GM04503 (cell line): ENCODE measurements around the gene OXCT1.
"Not testable (repeated sequence)": the region's sequence is repeated elsewhere in the genome, so short reads cannot be mapped to it uniquely, and the experiment has no call there.

Source experiments
- DNase-seq: peaks from one replicate; pipeline ENCODE4 v3.0.0-alpha.2; 2012; ENCODE audit warnings: low read depth

The OXCT1 gene

DNA sequence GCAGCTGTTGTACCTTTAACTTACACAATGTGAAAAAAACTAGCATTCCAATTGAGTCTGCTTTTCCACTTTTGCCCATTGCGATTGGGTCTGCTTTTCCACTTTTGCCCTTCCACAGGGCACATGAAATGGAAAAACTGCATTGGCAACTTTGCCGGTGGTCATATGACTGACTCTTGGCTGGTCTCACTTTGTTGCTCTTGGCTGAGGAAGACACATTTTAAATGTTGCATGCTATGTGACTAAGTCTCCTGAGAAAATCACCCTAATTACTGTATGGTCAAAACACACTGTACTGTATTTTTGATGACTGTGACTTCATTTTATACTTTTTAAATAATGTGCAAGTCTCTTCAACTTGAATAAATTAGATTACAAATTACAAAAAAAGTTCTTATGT is 1.6 kb upstream of the OXCT1 start:
- peak; percentile 34 for DNase-seq

DNA sequence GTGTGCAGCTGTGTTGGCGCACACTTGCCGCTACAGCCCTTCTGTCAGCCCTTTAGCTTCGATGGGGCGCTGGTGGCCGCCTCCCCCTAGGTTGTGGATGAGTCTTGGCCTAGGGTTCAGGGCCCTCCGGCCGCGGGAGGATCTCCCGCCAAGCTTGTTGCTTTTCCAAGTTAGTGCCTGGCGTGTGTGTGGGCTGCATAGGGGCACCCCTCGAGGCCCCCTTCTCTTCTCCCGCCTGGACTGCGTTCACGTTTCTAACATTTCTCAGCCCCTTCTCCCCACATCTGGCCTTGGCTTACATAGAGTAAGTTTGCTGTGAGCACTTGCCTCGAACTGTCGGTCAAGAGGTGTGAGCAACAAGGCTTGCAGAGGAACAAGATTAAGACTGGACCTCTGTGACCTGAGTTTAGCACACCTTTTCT is 413 bp upstream of the OXCT1 start:
- DNase-seq: no peak

DNA sequence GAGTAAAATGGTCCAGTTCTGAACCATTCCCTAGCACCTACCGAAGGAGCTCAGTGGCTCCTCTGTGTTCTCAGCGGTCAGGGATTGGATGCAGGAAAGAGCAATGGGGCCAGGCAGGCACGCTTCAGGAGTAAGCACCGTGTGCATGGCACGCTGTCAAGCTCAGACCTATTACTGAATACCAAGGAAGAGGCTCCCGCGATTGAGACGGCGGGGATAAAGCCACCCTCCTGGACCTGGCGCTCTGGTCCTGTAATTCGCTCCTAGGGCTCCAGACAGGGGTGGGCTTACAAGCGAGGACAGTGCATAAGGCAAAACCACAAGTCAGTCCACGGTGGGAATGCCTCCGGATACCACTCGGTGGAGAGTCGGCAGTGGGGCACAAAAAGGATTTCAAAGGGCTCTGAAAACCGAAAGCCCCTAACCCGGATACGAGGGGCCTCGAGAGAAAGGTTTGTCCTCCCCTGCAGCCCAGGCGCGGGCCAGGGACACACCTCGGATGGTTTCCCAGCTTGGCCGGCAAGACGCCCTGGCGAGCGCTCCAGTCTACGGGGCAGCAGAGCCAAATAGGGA is 988 bp downstream of the OXCT1 start:
- no peak for DNase-seq

DNA sequence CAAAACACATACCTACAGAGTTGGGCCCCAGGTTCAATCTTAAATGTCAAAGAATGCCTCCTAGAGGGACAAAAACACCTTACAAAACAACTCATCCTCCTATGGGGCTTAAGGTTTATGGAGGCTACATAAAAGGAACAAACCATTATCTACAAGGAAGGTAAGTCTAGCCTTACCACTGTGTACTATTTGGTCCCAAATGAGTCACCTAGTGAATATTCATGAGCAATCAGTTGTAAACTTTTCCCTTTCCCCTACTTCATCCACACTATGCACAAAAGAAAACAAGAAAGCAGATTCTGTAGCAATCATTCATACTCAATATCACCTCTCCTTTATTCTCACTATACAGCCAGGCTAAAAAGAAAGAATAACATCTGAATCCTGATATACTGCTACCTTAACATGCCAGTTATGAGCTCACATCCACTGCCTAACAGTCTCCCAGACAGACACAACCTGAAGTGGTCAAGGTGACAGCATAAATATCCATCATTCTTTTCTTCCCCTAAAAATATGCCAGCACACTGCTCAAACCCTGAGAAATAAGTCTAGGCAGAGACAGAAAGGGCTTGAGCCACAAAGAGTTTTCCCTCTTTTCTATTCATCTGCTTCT is 6.2 kb downstream of the OXCT1 start:
- no peak for DNase-seq

DNA sequence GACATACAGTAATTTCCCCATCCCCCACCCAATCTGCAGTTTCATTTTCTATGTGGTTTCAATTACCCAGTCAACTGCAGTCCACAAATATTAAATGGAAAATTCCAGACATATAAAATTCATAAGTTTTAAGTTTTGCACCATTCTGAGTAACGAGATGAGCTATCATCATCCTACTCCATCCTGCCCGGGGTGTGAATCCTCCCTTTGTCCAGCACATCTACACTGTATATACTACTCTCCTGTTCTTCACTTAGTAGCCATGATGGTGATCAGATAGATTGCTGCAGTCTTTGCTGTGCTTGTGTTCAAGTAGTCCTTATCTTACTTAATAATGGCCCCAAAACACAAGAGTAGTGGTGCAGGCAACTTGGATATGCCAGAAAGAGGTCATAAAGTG is 11.3 kb downstream of the OXCT1 start:
- DNase-seq: no peak

DNA sequence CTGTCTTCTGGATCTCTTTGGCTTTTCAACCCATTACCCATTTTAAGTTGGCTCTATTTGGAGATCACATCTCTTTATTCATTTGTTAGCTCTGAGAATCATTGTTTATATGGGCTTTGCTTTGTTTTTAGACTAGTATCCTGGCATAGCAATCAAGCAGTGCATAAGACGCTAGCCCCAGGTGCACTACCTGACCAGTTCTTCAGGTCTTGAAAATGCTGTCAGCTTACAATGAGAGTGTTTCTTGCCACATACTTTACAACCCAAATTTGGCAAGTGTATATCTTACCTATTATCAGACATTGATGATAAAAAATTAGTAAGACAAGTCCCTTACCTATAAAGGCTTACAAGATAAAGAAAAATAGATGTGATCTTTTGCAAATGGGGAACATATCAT is 12.2 kb downstream of the OXCT1 start:
- no peak for DNase-seq

DNA sequence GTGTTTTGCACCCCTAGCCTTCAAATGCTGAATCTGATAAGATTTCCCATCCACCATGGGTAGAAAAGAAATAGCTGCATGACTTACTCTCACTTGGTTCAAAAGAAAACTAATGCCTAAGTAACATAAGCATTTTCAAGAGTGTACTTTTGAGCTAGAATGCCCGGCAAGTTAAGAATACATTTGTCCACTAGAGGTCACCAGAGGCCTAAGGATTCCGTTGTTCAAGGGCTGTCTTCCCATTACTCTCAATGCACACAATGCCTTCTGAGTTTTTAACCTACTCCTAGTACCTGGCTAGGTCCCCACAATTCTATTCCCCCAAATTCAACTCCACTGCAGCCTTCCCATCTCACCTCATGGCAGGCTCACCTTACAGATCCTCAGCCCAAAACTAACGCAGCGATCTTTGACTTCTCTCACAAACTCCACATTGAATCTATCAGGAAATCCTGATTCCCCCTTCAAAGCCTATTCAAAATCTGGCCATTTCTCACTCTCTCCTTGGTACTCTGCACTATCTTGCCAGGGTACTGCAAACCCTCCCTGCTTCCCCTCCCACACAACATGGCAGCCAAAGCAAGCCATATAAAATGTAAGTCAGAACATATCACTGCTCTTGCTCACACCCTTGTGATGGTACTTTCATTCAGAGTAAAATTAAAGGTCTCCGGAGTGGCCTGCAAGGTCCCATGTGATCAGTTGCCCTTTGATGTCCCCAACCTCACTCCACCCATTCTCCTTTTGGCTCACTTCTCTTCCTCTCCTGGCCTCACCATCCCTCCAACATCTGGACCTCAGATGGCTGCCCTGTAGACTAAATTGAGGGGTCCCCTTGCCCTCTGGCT is 13.4 kb downstream of the OXCT1 start:
- no peak for DNase-seq

DNA sequence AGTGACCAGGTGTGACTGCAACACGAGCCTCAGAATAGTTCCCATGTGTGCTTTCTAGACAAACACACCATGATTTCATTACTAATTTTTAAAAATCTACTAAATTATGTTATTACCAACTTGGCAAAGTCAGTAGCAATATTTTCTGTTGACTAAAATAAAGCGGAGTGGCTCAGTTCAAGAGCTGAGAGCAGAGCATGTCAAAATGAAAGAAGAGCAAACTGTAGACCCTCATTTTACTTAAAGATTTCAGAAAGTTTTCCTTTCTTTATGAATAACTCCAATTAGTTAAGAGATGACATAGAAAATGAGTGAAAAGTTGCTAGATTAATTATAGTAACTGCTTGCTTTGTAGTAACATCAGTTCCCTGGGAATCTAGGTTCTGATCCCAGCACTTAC is 17.9 kb downstream of the OXCT1 start:
- no peak for DNase-seq

DNA sequence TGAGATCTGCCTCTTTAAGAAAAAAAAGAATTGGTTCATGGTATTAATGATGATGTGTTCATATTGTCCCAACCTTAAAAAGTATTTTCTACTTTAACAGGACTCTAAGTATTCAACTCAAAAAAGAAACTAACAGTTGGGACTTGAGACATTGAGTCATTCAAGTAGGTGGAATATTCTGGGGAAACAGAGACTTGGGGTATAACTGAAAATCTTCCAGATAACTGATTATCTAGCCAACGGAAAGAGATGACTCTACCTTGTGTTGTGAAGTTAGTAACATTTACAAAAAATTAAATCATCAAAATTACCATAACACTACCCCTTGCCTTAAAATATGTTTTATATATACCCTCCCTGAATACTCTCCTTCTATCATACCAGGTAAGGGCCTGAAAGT is 19.1 kb downstream of the OXCT1 start:
- no peak for DNase-seq

DNA sequence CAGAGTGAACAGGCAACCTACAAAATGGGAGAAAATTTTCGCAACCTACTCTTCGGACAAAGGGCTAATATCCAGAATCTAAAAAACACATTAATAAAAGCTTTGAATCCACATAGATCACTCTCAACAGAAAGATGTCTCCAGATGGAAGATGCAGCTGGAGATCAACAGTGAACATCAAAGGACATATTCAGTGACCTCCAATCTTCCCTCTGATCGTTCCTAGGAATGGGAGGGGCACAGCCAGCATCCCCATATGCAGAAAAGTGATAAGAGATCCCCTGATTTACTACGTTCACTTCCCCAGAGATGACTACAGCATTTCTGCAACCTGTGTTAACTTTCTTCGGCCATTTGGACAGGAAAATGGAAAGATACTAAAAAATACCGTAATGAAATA is 21.2 kb downstream of the OXCT1 start:
- DNase-seq: no peak

DNA sequence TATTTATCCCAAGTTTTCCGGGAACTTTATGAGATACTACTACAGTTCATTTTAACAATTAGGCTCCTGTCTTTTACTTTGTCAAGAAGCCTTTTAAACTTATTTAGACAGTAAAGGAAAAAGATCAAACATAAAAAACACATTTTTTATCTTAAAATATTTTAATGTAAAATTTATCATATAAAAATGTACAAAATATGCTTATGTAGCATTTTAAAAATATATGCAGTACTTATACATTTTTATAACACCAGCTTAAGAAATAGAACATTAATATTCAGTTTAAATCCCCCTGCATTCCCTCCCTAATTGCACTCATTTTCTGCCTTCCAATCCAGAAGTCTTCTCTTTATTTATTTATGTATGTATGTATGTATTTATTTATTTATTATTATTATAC is 24.5 kb downstream of the OXCT1 start:
- DNase-seq: not testable (repeated sequence)

DNA sequence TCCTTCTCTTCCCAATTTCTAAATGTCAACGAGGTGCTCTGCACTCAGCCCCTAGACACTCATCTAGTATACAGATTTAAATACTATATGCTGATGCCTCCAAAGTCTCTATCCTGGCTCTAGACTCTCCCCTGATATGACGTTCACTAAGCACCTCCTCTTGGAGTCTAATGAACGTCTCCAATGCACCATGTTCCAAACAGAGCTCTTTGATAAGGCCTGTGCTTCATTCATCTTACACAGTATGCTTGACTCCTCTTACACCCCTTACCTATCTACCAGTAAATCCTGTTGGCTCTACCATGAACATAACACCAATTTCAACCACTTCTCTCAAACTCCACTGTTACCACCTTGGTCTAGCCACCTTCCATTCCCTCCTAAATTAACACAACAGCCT is 25.7 kb downstream of the OXCT1 start:
- no peak for DNase-seq

DNA sequence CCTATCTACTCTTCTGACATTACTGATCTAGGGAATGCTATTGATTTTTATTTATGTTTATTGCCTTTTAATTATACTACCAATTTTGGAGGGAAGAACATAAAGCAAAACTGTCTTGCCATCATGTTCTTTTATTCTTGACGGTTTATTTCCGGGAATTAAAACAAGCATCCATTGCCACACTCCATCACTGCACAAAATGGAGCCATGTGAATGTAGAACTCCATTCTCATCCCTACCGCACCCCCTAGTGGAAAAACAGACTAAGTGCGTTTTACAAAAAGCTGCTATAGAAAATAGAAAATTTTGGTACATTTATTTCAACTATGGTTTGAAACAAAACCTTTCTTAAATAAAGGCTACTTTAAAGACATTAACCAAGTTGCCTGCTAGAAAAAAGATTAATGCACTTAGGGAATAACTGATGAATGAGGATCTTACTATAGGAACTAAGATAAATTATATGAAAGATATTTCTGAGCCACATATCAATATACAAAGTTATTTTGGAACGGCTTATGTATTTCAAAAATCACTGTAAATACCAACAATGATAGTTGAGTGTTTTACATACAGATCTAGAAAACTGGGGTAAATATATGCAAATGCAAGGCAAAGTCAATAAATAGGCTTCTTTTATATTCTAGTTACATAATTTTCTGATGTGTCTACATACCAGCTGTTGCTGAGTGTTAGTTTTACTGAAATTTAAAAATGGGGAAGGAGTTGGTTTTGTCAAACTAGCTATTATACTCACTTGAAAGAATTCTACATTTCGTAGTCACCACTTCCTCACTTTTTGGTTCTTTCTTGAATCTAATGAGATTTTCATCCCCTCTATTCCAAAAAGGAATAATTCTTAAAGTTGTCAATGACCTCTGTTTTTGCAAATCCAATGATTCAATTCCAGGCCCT is 26.5 kb downstream of the OXCT1 start:
- no peak for DNase-seq

DNA sequence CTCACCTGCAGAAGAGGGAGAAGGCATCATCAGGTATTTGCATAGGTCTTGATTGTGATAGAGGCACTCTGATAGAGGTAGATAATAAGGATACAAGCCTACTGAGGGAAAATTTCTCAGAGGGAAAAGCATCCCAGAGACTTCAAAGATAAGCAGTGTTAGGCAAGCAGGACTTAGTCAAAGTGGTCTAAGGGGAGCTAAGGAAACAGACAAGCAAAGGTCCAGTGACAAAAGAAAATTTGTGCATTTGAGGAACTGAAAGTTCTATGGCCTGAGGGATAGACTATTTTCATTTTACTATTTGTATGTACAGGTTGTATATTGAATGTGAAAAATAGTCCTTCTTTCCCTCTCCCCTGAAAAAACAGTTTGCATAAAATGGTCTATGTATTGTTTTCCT is 27.4 kb downstream of the OXCT1 start:
- no peak for DNase-seq

DNA sequence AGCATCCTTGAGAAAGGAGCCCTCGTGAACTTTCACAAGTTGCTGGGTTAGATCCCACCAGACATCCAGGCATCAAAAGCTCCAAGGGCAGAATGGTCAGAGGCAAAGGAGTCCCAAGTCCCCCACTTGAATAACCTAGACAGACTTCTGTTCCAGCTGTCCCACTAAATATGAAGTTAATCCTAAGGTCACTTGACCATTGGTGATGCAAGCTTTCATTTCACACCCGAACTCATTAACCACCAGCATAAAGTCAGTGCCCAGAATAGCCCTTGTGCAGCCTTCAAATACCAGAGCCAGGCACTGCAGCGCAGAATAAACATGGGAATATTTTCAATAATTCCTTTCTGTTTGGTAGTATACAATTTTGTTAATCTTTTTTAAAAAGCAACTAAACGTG is 28.9 kb downstream of the OXCT1 start:
- no peak for DNase-seq

DNA sequence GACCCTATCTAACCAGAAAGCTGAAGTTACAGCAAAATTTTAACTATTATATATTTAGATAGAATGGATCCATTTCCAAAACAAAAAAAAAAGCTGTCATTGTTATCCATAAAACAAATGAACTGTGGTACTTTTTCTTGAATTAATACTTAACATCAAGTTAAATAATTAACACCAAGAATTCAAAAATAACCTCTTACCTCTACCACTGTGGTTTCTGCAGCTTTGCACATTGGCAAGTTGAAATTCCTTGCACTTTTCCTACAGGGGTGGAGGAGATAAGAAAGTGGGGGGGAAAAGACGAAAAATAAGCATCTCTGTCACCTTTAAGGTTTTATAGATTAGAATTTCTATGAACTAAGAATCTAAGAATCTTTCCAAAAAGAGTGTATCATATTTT is 30.0 kb downstream of the OXCT1 start:
- no peak for DNase-seq

DNA sequence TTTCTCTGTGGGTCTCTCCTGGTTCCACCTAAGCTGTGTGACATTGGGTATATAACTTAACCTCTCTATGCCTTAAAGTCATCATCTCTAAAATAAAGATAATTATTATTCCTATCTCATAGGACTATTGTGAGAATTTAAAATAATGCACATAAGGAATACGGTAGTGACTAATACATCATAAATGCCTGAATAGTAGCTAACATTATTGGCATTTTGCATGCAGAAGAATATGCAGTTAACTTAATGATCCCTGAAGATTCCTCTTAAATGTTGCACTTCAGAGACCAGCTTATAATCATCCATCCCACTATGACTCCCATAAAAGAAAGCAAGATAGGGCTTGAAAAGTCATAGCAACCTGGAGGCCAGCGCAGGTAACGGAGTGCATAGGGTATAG is 32.4 kb downstream of the OXCT1 start:
- no peak for DNase-seq

DNA sequence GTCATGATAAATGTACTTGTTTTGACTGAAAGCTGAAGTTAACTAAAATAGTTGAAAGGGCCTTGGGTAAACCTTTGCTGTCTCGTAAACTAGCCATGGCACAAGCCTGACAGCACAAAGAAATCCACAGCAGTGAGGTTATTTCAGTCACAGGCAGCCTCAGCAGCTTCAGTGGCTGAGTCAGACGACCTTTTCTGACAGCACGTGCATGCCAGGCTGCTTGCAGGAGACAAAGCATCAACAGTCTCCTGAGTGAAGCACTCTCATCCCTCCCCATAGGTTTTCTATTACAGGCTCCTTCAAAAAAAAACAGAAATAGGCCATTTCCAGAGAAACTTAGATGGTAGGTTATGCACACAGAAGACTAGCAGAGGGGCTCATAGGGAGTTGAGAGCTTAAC is 34.6 kb downstream of the OXCT1 start:
- DNase-seq: peak; percentile 63

DNA sequence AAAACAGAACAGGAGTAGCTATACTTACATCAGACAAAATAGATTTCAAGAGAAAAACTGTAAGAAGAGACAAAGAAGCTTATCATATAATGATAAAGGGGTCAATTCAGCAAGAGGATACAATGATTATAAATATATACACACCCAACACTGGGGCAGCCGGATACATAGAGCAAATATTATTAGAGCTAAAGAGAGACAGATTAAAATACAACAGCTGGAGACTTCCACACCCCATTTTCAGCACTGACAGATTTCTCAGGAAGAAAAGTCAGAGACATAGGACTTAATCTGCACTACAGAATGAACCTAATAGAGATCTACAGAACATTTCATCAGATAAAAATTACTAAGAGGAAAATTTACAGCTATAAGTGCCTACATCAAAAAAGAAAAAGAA is 35.7 kb downstream of the OXCT1 start:
- no peak for DNase-seq

DNA sequence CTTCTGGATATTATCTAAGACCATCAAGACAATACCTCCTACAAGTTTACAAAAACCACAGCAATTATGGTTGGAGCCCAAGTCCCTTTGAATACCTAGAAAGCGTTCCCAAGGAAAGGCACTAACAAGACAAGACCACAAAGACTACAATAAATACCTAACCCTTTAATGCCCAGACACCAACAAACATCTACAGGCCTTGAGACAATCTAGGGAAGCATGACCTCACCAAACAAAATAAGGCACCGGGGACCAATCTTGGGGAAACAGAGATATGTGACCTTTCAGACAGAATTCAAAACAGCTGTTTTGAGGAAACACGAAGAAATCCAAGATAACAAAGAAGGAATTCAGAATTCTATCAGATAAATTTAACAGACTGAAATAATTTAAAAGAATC is 37.8 kb downstream of the OXCT1 start:
- no peak for DNase-seq

DNA sequence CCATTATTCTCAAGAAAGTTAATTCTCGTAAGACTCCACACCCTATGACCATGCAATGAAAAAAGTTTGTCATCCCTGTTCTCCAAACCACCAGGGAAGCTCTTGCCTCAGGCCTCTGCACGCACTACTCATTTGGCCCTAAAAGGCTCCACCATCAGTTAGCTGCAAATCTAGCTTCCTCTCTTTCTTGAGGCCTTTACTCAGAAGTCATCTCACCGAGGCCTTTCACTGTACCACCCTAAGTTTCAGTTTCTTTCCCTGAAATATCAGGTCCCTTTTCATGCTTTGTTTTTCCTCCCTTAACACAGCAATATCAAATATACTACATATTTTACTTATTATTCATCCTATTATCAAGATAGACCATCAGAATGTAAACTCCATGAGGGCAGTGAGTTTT is 39.1 kb downstream of the OXCT1 start:
- DNase-seq: no peak

DNA sequence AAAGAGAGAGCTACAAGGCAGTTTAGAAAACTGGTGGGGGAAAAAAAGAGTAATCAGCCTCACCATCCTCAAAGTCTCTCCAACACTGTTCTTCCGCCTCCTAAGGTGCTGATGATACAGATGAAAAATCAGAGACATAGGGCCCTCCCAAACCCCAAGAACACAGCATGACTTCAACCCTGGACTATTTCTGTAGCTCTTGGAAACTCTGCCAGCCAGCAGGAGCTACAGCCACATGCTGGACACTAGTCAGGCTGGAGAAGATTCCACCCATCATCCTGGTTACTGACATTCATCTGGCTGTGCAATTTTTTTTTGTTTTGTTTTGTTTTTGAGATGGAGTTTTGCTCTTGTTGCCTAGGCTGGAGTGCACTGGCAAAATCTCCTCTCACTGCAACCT is 42.4 kb downstream of the OXCT1 start:
- no peak for DNase-seq

DNA sequence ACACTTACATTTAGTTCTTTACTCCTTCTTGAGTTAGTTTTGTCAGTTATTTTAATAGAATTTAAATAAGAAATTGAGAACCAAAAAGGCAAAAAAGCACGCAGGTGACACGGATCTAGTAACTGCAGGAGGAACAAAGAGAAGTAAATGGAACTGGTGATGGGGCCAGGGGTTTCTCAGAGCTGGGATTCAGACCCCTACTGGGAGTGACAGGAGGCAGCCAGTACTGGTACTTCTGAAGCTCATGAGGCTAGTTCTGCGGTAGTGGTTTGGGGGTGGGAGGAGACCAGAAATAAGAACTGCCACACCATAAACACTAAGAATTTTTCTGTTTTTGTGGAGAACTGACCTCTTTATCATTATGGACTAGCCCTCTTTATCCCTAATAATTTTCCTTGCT is 48.2 kb downstream of the OXCT1 start:
- DNase-seq: no peak
